Dendritic cell treated with granulocyte-macrophage colony-stimulating factor and Interleukin-4, amounts not matched to agents 40 ng/mL and 50 ng/mL, for 4 days (primary cell): ENCODE measurements around the gene SERPINB10.

Experiments used
- H3K27ac Mint-ChIP-seq: one replicate; pipeline ENCODE4 v1.8.0; 2022; ENCODE audit warnings: mild to moderate bottlenecking, mixed read lengths
- H3K27me3 Mint-ChIP-seq: one replicate; pipeline ENCODE4 v1.8.0; 2022; ENCODE audit warnings: mild to moderate bottlenecking, mixed read lengths
- H3K36me3 Mint-ChIP-seq: one replicate; pipeline ENCODE4 v1.8.0; 2022; ENCODE audit warnings: low read depth, mixed read lengths
- H3K4me1 Mint-ChIP-seq: one replicate; pipeline ENCODE4 v1.8.0; 2022; ENCODE audit warnings: low read depth, mixed read lengths
- H3K4me3 Mint-ChIP-seq: one replicate; pipeline ENCODE4 v1.8.0; 2022; ENCODE audit warnings: mild to moderate bottlenecking, moderate library complexity, mixed read lengths
- H3K9me3 Mint-ChIP-seq: one replicate; pipeline ENCODE4 v1.8.0; 2022; ENCODE audit warnings: mixed read lengths
- intact Hi-C: fragments of 100-400 bp; cut with micrococcal nuclease; formaldehyde crosslinking; loops from one replicate; pipeline ENCODE4 v1.15.0; 2022

SERPINB10 gene

GRCh38 chr18:63907664-63908063 is at the start of gene SERPINB10:
Gene SERPINB10 (plus strand): TSS chr18:63907958. CDS start chr18:63915511, 7,553 bp downstream.
- intact Hi-C loops = no loop called here
- peaks cover 50% of the 10 kb centered on the region for H3K4me1 Mint-ChIP-seq
- H3K27me3 Mint-ChIP-seq = no peaks in the 10 kb centered on the region
- H3K36me3 Mint-ChIP-seq = peaks cover 5% of the 10 kb centered on the region
- peaks cover 9% of the 10 kb centered on the region for H3K9me3 Mint-ChIP-seq
- H3K27ac Mint-ChIP-seq = peak within 1 kb of the TSS; percentile 28
- H3K4me3 Mint-ChIP-seq = no peak within 1 kb of the TSS

- intact Hi-C loops = no loop called here
- no peak overlapping the region for H3K27ac Mint-ChIP-seq
- no peaks in the 10 kb centered on the region for H3K36me3 Mint-ChIP-seq
- no peak overlapping the region for H3K4me3 Mint-ChIP-seq
- H3K9me3 Mint-ChIP-seq = no peaks in the 10 kb centered on the region
- H3K4me1 Mint-ChIP-seq = peaks cover 25% of the 10 kb centered on the region
- H3K27me3 Mint-ChIP-seq = no peaks in the 10 kb centered on the region
Measured at GRCh38 chr18:63858456-63858855, 49.3 kb upstream of the SERPINB10 start.

- H3K9me3 Mint-ChIP-seq = no peaks in the 10 kb centered on the region
- no peaks in the 10 kb centered on the region for H3K36me3 Mint-ChIP-seq
- H3K27ac Mint-ChIP-seq = no peak overlapping the region
- intact Hi-C loops = no loop called here
- H3K4me1 Mint-ChIP-seq = peaks cover 25% of the 10 kb centered on the region
- no peaks in the 10 kb centered on the region for H3K27me3 Mint-ChIP-seq
- H3K4me3 Mint-ChIP-seq = no peak overlapping the region
Measured at GRCh38 chr18:63859781-63860475, 47.8 kb upstream of the SERPINB10 start.

- Mint-ChIP-seq H3K4me1 (peaks cover 25% of the 10 kb centered on the region), H3K4me3 (no peak overlapping the region), H3K27me3 (no peaks in the 10 kb centered on the region), H3K9me3 (no peaks in the 10 kb centered on the region), H3K36me3 (no peaks in the 10 kb centered on the region), H3K27ac (no peak overlapping the region)
- intact Hi-C loops = no loop called here
Measured at GRCh38 chr18:63860531-63860930, 47.2 kb upstream of the SERPINB10 start.

GRCh38 chr18:63867368-63868125 is 40.2 kb upstream of the SERPINB10 start:
- peaks cover 16% of the 10 kb centered on the region for H3K9me3 Mint-ChIP-seq
- H3K27me3 Mint-ChIP-seq = no peaks in the 10 kb centered on the region
- H3K4me1 Mint-ChIP-seq = peaks cover 28% of the 10 kb centered on the region
- no peak overlapping the region for H3K4me3 Mint-ChIP-seq
- intact Hi-C loops = no loop called here
- no peaks in the 10 kb centered on the region for H3K36me3 Mint-ChIP-seq
- no peak overlapping the region for H3K27ac Mint-ChIP-seq

GRCh38 chr18:63868546-63868945 is 39.2 kb upstream of the SERPINB10 start:
- Mint-ChIP-seq H3K4me3 (no peak overlapping the region), H3K4me1 (peaks cover 29% of the 10 kb centered on the region), H3K9me3 (peaks cover 16% of the 10 kb centered on the region), H3K27ac (no peak overlapping the region), H3K27me3 (no peaks in the 10 kb centered on the region), H3K36me3 (no peaks in the 10 kb centered on the region)
- intact Hi-C loops = no loop called here

- Mint-ChIP-seq H3K9me3 (peaks cover 16% of the 10 kb centered on the region), H3K27ac (peak overlapping the region; percentile 70), H3K36me3 (no peaks in the 10 kb centered on the region), H3K4me1 (peaks cover 29% of the 10 kb centered on the region), H3K27me3 (no peaks in the 10 kb centered on the region), H3K4me3 (peak overlapping the region; percentile 5)
- intact Hi-C loops = no loop called here
Measured at GRCh38 chr18:63869374-63869773, 38.4 kb upstream of the SERPINB10 start.

- peaks cover 16% of the 10 kb centered on the region for H3K9me3 Mint-ChIP-seq
- peaks cover 29% of the 10 kb centered on the region for H3K4me1 Mint-ChIP-seq
- peak overlapping the region; percentile 70 for H3K27ac Mint-ChIP-seq
- H3K27me3 Mint-ChIP-seq = no peaks in the 10 kb centered on the region
- intact Hi-C loops = no loop called here
- H3K4me3 Mint-ChIP-seq = no peak overlapping the region
- no peaks in the 10 kb centered on the region for H3K36me3 Mint-ChIP-seq
Measured at GRCh38 chr18:63869851-63870250, 37.9 kb upstream of the SERPINB10 start.

- intact Hi-C loops = no loop called here
- peaks cover 27% of the 10 kb centered on the region for H3K4me1 Mint-ChIP-seq
Measured at GRCh38 chr18:63871836-63872235, 35.9 kb upstream of the SERPINB10 start.

GRCh38 chr18:63872586-63872985 is 35.2 kb upstream of the SERPINB10 start:
- Mint-ChIP-seq H3K4me1 (peaks cover 22% of the 10 kb centered on the region), H3K27ac (no peak overlapping the region), H3K27me3 (no peaks in the 10 kb centered on the region), H3K4me3 (no peak overlapping the region), H3K36me3 (no peaks in the 10 kb centered on the region), H3K9me3 (peaks cover 16% of the 10 kb centered on the region)
- intact Hi-C loops = no loop called here

More at GRCh38 chr18:63871836-63872235, 35.9 kb upstream of the SERPINB10 start:
- Mint-ChIP-seq H3K27me3 (no peaks in the 10 kb centered on the region), H3K27ac (no peak overlapping the region), H3K4me3 (no peak overlapping the region), H3K36me3 (no peaks in the 10 kb centered on the region), H3K9me3 (peaks cover 16% of the 10 kb centered on the region)

GRCh38 chr18:63878343-63878742 is 29.4 kb upstream of the SERPINB10 start:
- no peaks in the 10 kb centered on the region for H3K27me3 Mint-ChIP-seq
- H3K4me1 Mint-ChIP-seq = peaks cover 30% of the 10 kb centered on the region
- no peak overlapping the region for H3K4me3 Mint-ChIP-seq
- H3K27ac Mint-ChIP-seq = no peak overlapping the region
- H3K36me3 Mint-ChIP-seq = no peaks in the 10 kb centered on the region
- H3K9me3 Mint-ChIP-seq = no peaks in the 10 kb centered on the region
- intact Hi-C loops = no loop called here

GRCh38 chr18:63878925-63879324 is 28.8 kb upstream of the SERPINB10 start:
- Mint-ChIP-seq H3K4me1 (peaks cover 30% of the 10 kb centered on the region), H3K27me3 (no peaks in the 10 kb centered on the region), H3K9me3 (no peaks in the 10 kb centered on the region), H3K4me3 (no peak overlapping the region), H3K27ac (no peak overlapping the region), H3K36me3 (no peaks in the 10 kb centered on the region)
- intact Hi-C loops = no loop called here

GRCh38 chr18:63879709-63880108 is 28.0 kb upstream of the SERPINB10 start:
- intact Hi-C loops = no loop called here
- H3K4me1 Mint-ChIP-seq = peaks cover 36% of the 10 kb centered on the region
- H3K27me3 Mint-ChIP-seq = no peaks in the 10 kb centered on the region
- H3K36me3 Mint-ChIP-seq = no peaks in the 10 kb centered on the region
- H3K9me3 Mint-ChIP-seq = no peaks in the 10 kb centered on the region
- no peak overlapping the region for H3K27ac Mint-ChIP-seq
- H3K4me3 Mint-ChIP-seq = no peak overlapping the region

GRCh38 chr18:63881851-63882250 is 25.9 kb upstream of the SERPINB10 start:
- H3K4me3 Mint-ChIP-seq = no peak overlapping the region
- H3K27me3 Mint-ChIP-seq = no peaks in the 10 kb centered on the region
- no peaks in the 10 kb centered on the region for H3K9me3 Mint-ChIP-seq
- H3K36me3 Mint-ChIP-seq = no peaks in the 10 kb centered on the region
- intact Hi-C loops = no loop called here
- peaks cover 42% of the 10 kb centered on the region for H3K4me1 Mint-ChIP-seq
- H3K27ac Mint-ChIP-seq = no peak overlapping the region
